ENCODE data around the gene CACNA1H. TPM values are rescaled to one million over a fixed set of nuclear protein-coding genes. Genes with fewer than 3 reads are reported as not detected.
"Not testable (repeated sequence)": the region's sequence is repeated elsewhere in the genome, so short reads cannot be mapped to it uniquely, and the experiment has no call there.

CACNA1H gene
- total RNA-seq, 5 donors from 2014 or later (not counting 1 experiment from before 2014, with no cell fraction given): 3.4 to 8.2 (median 4.8) TPM

GRCh38 chr16:1189455-1189854, 36.5 kb downstream of the CACNA1H start:
- no peak for ATAC-seq (replicated peaks in 1 of 4)
- Histone ChIP-seq H3K4me3 (ENCODE audit: control insufficient read depth in 1 of 2, extremely low read depth in 1 of 2, low read length in 1 of 2) (no peak overlapping the region), H3K4me1 (ENCODE audit: control insufficient read depth in 1 of 2, extremely low read depth in 1 of 2, insufficient read depth in 2 of 2, low read length in 2 of 2) (peaks cover 0 to 4% of the 10 kb centered on the region in 2 experiments), H3K27me3 (replicated peaks in 1 of 2; ENCODE audit: control insufficient read depth in 2 of 2, extremely low read depth in 1 of 2, insufficient read depth in 2 of 2, low read length in 1 of 2) (peaks cover 0 to 54% of the 10 kb centered on the region in 2 experiments), H3K27ac (ENCODE audit: low read length) (no peak overlapping the region), H3K36me3 (ENCODE audit: control insufficient read depth in 2 of 2, extremely low read depth in 1 of 2, insufficient read depth in 1 of 2, low read length in 1 of 2) (no peaks in the 10 kb centered on the region), H3K9me3 (no peaks in the 10 kb centered on the region)
- no peaks in the 10 kb centered on the region for H3K36me3 Mint-ChIP-seq
- DNase-seq: no peak
- 83% methylated on average over 2 of the region's 7 CpGs for WGBS (ENCODE audit: insufficient coverage)
- H3K4me1 Mint-ChIP-seq: no peaks in the 10 kb centered on the region
- H3K27me3 Mint-ChIP-seq: peaks cover 3 to 11% of the 10 kb centered on the region in 2 donors
- no peak overlapping the region for H3K27ac Mint-ChIP-seq
- H3K9me3 Mint-ChIP-seq: no peaks in the 10 kb centered on the region
- POLR2A ChIA-PET: interaction anchor here in 1 of 2 donors (0.7 kb wide), 1 partner anchor 1841 kb away, joined by 3 read pairs; no protein-coding TSS in a partner anchor
- no peak overlapping the region for H3K4me3 Mint-ChIP-seq
- CTCF ChIA-PET: no interaction called here

- H3K36me3 Mint-ChIP-seq; H3K9me3 ChIP-seq; CTCF ChIA-PET; H3K36me3 ChIP-seq (ENCODE audit: control insufficient read depth in 2 of 2, extremely low read depth in 1 of 2, insufficient read depth in 1 of 2, low read length in 1 of 2); H3K27ac Mint-ChIP-seq; POLR2A ChIA-PET; ATAC-seq (replicated peaks in 1 of 4); H3K4me3 ChIP-seq (ENCODE audit: control insufficient read depth in 1 of 2, extremely low read depth in 1 of 2, low read length in 1 of 2); H3K27ac ChIP-seq (ENCODE audit: low read length); H3K4me3 Mint-ChIP-seq; H3K9me3 Mint-ChIP-seq; H3K4me1 Mint-ChIP-seq; DNase-seq; H3K4me1 ChIP-seq (ENCODE audit: control insufficient read depth in 1 of 2, extremely low read depth in 1 of 2, insufficient read depth in 2 of 2, low read length in 2 of 2): not testable (repeated sequence)
- 87% methylated on average over 10 of the region's 11 CpGs for WGBS (ENCODE audit: insufficient coverage)
- H3K27me3 ChIP-seq (replicated peaks in 1 of 2; ENCODE audit: control insufficient read depth in 2 of 2, extremely low read depth in 1 of 2, insufficient read depth in 2 of 2, low read length in 1 of 2): peaks cover 0 to 60% of the 10 kb centered on the region in 2 experiments
- H3K27me3 Mint-ChIP-seq: peaks cover 3 to 11% of the 10 kb centered on the region in 2 donors
Observed at GRCh38 chr16:1190789-1191188, 37.9 kb downstream of the CACNA1H start.

DNA sequence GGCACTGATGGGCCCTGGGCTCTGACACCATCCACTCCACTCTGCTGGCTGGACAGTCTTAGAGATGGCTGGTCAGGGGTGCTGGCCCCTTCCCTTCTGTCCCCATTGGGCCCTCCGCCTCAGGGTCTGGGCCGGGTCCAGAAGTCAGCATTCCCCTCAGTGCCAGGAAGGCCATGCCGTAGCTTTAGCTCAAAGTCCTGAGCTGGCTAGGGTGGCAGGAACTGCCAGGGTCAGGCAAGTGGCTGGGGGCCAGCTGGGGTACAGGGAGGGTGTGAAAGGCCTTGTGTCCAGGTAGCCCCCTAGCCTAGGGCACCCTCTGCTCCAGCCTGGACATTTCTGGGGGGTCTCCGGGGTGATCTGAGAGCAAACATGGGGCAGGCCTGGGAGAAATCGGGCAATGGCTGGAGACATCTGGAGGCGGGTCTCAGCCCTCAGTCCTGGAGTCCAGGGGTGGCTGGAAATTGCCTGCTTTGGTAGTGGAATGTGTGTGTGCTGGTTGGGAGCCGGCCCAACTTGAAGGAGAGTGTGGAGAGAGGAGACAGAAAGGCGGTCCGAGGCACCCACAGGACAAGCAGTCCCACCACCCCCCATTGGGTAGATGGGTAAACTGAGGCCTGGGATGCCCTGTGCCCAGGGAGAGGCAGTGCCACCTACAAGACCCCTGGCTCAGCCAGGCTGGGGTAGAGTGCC, 39.6 kb downstream of the CACNA1H start:
- 82% methylated on average over 5 of the region's 9 CpGs for WGBS (ENCODE audit: insufficient coverage)
- POLR2A ChIA-PET: no interaction called here
- no peak overlapping the region for H3K27ac Mint-ChIP-seq

GRCh38 chr16:1193143-1193824, 40.4 kb downstream of the CACNA1H start:
- Histone ChIP-seq H3K27me3 (replicated peaks in 1 of 2; ENCODE audit: control insufficient read depth in 2 of 2, extremely low read depth in 1 of 2, insufficient read depth in 2 of 2, low read length in 1 of 2) (peaks cover 0 to 68% of the 10 kb centered on the region in 2 experiments), H3K4me3 (ENCODE audit: control insufficient read depth in 1 of 2, extremely low read depth in 1 of 2, low read length in 1 of 2) (no peak overlapping the region), H3K36me3 (ENCODE audit: control insufficient read depth in 2 of 2, extremely low read depth in 1 of 2, insufficient read depth in 1 of 2, low read length in 1 of 2) (no peaks in the 10 kb centered on the region), H3K4me1 (ENCODE audit: control insufficient read depth in 1 of 2, extremely low read depth in 1 of 2, insufficient read depth in 2 of 2, low read length in 2 of 2) (peaks cover 0 to 9% of the 10 kb centered on the region in 2 experiments), H3K9me3 (no peaks in the 10 kb centered on the region), H3K27ac (ENCODE audit: low read length) (no peak overlapping the region)
- CTCF ChIA-PET: interaction anchor here in 1 of 2 donors (0.6 kb wide), 1 partner anchor 86 kb away, joined by 4 read pairs; no protein-coding TSS in a partner anchor
- Mint-ChIP-seq H3K36me3 (no peaks in the 10 kb centered on the region), H3K27ac (no peak overlapping the region), H3K4me3 (no peak overlapping the region), H3K9me3 (no peaks in the 10 kb centered on the region), H3K4me1 (no peaks in the 10 kb centered on the region), H3K27me3 (peaks cover 3 to 8% of the 10 kb centered on the region in 2 donors)
- no peak for ATAC-seq (replicated peaks in 1 of 4)
- POLR2A ChIA-PET: no interaction called here
- whole genome bisulfite sequencing (ENCODE audit: insufficient coverage): 73% methylated on average over 26 of the region's 30 CpGs
- DNase-seq: no peak

More for the DNA sequence above, 39.6 kb downstream of the CACNA1H start:
- ATAC-seq (replicated peaks in 1 of 4) (no peak), DNase-seq (no peak)
- H3K4me3 ChIP-seq (ENCODE audit: control insufficient read depth in 1 of 2, extremely low read depth in 1 of 2, low read length in 1 of 2): no peak overlapping the region
- no peaks in the 10 kb centered on the region for H3K9me3 Mint-ChIP-seq
- H3K27me3 Mint-ChIP-seq: peaks cover 3 to 11% of the 10 kb centered on the region in 2 donors
- H3K36me3 Mint-ChIP-seq: no peaks in the 10 kb centered on the region
- no peak overlapping the region for H3K27ac ChIP-seq (ENCODE audit: low read length)
- no peaks in the 10 kb centered on the region for H3K4me1 Mint-ChIP-seq
- no peaks in the 10 kb centered on the region for H3K9me3 ChIP-seq
- no peak overlapping the region for H3K4me3 Mint-ChIP-seq
- CTCF ChIA-PET: no interaction called here
- peaks cover 0 to 71% of the 10 kb centered on the region in 2 experiments for H3K27me3 ChIP-seq (replicated peaks in 1 of 2; ENCODE audit: control insufficient read depth in 2 of 2, extremely low read depth in 1 of 2, insufficient read depth in 2 of 2, low read length in 1 of 2)
- H3K4me1 ChIP-seq (ENCODE audit: control insufficient read depth in 1 of 2, extremely low read depth in 1 of 2, insufficient read depth in 2 of 2, low read length in 2 of 2): peaks cover 0 to 9% of the 10 kb centered on the region in 2 experiments
- H3K36me3 ChIP-seq (ENCODE audit: control insufficient read depth in 2 of 2, extremely low read depth in 1 of 2, insufficient read depth in 1 of 2, low read length in 1 of 2): no peaks in the 10 kb centered on the region

DNA sequence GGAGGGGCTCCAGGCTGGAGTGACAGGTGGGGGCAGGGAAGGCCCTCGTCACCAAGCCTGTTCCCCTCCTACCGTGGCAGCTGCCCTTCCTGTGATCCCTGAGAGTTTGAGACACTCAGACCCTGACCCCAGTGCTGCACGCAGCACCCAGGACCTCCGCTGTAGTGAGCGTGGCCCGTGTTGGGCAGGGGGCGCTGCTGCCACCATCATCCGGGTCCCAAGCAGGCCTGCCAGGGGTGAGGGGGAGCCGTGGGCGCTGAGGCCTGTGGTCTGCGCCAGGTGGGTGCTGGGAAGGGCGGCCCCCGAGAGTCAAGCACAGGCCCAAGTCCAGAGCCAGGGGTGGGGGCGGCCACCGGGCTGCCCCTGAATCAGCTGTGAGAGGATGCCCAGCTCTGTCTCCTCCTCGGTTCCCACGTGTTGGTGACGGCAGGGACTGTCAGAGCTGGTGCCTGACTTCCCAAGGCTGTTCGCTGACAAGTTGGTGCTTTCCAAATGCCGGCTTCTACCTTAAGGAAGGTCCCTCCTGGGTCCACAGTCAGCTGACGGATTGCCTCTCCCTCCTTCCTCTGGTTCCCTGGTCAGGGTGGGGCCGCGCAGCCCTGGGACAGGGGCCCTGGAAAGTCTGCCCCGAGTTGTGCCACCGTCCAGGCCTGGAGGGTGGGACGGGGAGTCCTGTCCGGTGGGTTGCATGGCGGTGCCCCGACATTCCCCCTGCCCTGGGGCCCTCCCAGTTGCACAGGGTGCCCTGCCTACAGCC, 41.1 kb downstream of the CACNA1H start:
- H3K4me3 Mint-ChIP-seq: no peak overlapping the region

GRCh38 chr16:1194665-1195392, 41.9 kb downstream of the CACNA1H start:
- ChIA-PET CTCF (no interaction called here), POLR2A (no interaction called here)
- Mint-ChIP-seq H3K4me1 (no peaks in the 10 kb centered on the region), H3K27me3 (peaks cover 3 to 8% of the 10 kb centered on the region in 2 donors), H3K36me3 (no peaks in the 10 kb centered on the region), H3K9me3 (no peaks in the 10 kb centered on the region), H3K27ac (no peak overlapping the region), H3K4me3 (no peak overlapping the region)
- Histone ChIP-seq H3K27me3 (replicated peaks in 1 of 2; ENCODE audit: control insufficient read depth in 2 of 2, extremely low read depth in 1 of 2, insufficient read depth in 2 of 2, low read length in 1 of 2) (peaks cover 0 to 55% of the 10 kb centered on the region in 2 experiments), H3K4me1 (ENCODE audit: control insufficient read depth in 1 of 2, extremely low read depth in 1 of 2, insufficient read depth in 2 of 2, low read length in 2 of 2) (peaks cover 0 to 6% of the 10 kb centered on the region in 2 experiments), H3K4me3 (ENCODE audit: control insufficient read depth in 1 of 2, extremely low read depth in 1 of 2, low read length in 1 of 2) (no peak overlapping the region), H3K27ac (ENCODE audit: low read length) (no peak overlapping the region), H3K9me3 (no peaks in the 10 kb centered on the region), H3K36me3 (ENCODE audit: control insufficient read depth in 2 of 2, extremely low read depth in 1 of 2, insufficient read depth in 1 of 2, low read length in 1 of 2) (no peaks in the 10 kb centered on the region)
- ATAC-seq (replicated peaks in 1 of 4) (peak in 1 of 4 experiments; percentile 55), DNase-seq (peak in 9 of 35 experiments; percentile 9 to 42 (median 22))
- 30% methylated on average over 46 of the region's 61 CpGs for WGBS (ENCODE audit: insufficient coverage)

More for the DNA sequence above, 41.1 kb downstream of the CACNA1H start:
- DNase-seq (no peak), ATAC-seq (replicated peaks in 1 of 4) (no peak)
- Mint-ChIP-seq H3K4me1 (no peaks in the 10 kb centered on the region), H3K36me3 (no peaks in the 10 kb centered on the region), H3K27me3 (peaks cover 3 to 8% of the 10 kb centered on the region in 2 donors), H3K27ac (no peak overlapping the region), H3K9me3 (no peaks in the 10 kb centered on the region)
- no peaks in the 10 kb centered on the region for H3K36me3 ChIP-seq (ENCODE audit: control insufficient read depth in 2 of 2, extremely low read depth in 1 of 2, insufficient read depth in 1 of 2, low read length in 1 of 2)
- H3K27ac ChIP-seq (ENCODE audit: low read length): no peak overlapping the region
- no peak overlapping the region for H3K4me3 ChIP-seq (ENCODE audit: control insufficient read depth in 1 of 2, extremely low read depth in 1 of 2, low read length in 1 of 2)
- H3K27me3 ChIP-seq (replicated peaks in 1 of 2; ENCODE audit: control insufficient read depth in 2 of 2, extremely low read depth in 1 of 2, insufficient read depth in 2 of 2, low read length in 1 of 2): peaks cover 0 to 62% of the 10 kb centered on the region in 2 experiments
- 73% methylated on average over 27 of the region's 29 CpGs for WGBS (ENCODE audit: insufficient coverage)
- peaks cover 0 to 7% of the 10 kb centered on the region in 2 experiments for H3K4me1 ChIP-seq (ENCODE audit: control insufficient read depth in 1 of 2, extremely low read depth in 1 of 2, insufficient read depth in 2 of 2, low read length in 2 of 2)
- POLR2A ChIA-PET: no interaction called here
- CTCF ChIA-PET: interaction anchor here in 1 of 2 donors (0.6 kb wide), 1 partner anchor 87 kb away, joined by 4 read pairs; no protein-coding TSS in a partner anchor
- H3K9me3 ChIP-seq: no peaks in the 10 kb centered on the region
